B cell (primary cell): ENCODE measurements around the gene DIP2B. TPM values are rescaled to one million over a fixed set of nuclear protein-coding genes. Genes with fewer than 3 reads are reported as not detected.

Experiments
- ATAC-seq: fragments of 200-7000 bp; cut with Tn5 transposase; one replicate; pipeline ENCODE4 v1.10.0; 2021; ENCODE audit warnings: low read depth, mild to moderate bottlenecking, moderate number of reproducible peaks, moderate library complexity
- CTCF ChIA-PET: fragments of 350-600 bp; sonication (Branson Sonifier 250); formaldehyde crosslinking; loops from one replicate; lab custom pipeline; 2021; ENCODE audit warnings: antibody characterized with exemption, inconsistent platforms; lab: Charles Lee
- POLR2A ChIA-PET: fragments of 350-600 bp; sonication (Branson Sonifier 250); formaldehyde crosslinking; loops from one replicate; lab custom pipeline; 2021; ENCODE audit warnings: antibody characterized with exemption; lab: Charles Lee
- DNase-seq: peaks from one replicate; pipeline ENCODE4 v3.0.0; 2013
- H2AFZ ChIP-seq: 2 replicates; pipeline ENCODE4 v1.6.1; 2012; ENCODE audit warnings: mild to moderate bottlenecking, low read depth, low read length; ENCODE audit not compliant: insufficient read depth, poor library complexity, severe bottlenecking
- H3K27ac ChIP-seq, 2 donors: 1 replicate in 1 of 2; 2 replicates in 1 of 2; pipeline ENCODE4 v1.5.1; 2012 to 2013; ENCODE audit warnings: low read length in 2 of 2, mild to moderate bottlenecking in 2 of 2, moderate library complexity in 1 of 2
- H3K27me3 ChIP-seq, 4 experiments: fragments of 200-600 bp in 1 of 4; sonication (generic) in 1 of 4; replicated peaks in 1 of 4; 1 replicate in 2 of 4; 2 replicates in 2 of 4; pipeline versions ENCODE4 v1.6.1 to v1.7.0; 2013 to 2016; ENCODE audit warnings: low read length in 3 of 4, mild to moderate bottlenecking in 2 of 4, mixed read lengths in 1 of 4, moderate library complexity in 1 of 4; ENCODE audit not compliant: insufficient read depth in 4 of 4, control insufficient read depth in 3 of 4; ENCODE audit errors: control extremely low read depth in 1 of 4
- H3K36me3 ChIP-seq, 2 experiments: replicated peaks in 1 of 2; 1 replicate in 1 of 2; 2 replicates in 1 of 2; pipeline versions ENCODE4 v1.6.1 to v1.7.1; 2013; ENCODE audit warnings: low read length in 1 of 2; ENCODE audit not compliant: insufficient read depth in 2 of 2, control insufficient read depth in 1 of 2; ENCODE audit errors: control extremely low read depth in 1 of 2, extremely low read depth in 1 of 2
- H3K4me1 ChIP-seq, 2 donors: fragments of 200-600 bp in 1 of 2; sonication (generic) in 1 of 2; 1 replicate in 1 of 2; 2 replicates in 1 of 2; pipeline versions ENCODE4 v1.5.1 to v1.6.1; 2013 to 2017; ENCODE audit warnings: low read length in 2 of 2; ENCODE audit not compliant: control insufficient read depth in 2 of 2, insufficient read depth in 2 of 2
- H3K4me2 ChIP-seq: replicated peaks from 2 replicates; pipeline ENCODE3; 2012; ENCODE audit warnings: mild to moderate bottlenecking, low read depth, low read length; ENCODE audit not compliant: poor library complexity, severe bottlenecking
- H3K4me3 ChIP-seq, 5 experiments: fragments of 200-600 bp in 1 of 5; sonication (generic) in 1 of 5; 1 replicate in 3 of 5; 2 replicates in 2 of 5; pipeline versions ENCODE4 v1.5.1 to v1.7.0; 2011 to 2016; ENCODE audit warnings: low read length in 4 of 5, mild to moderate bottlenecking in 4 of 5, low read depth in 2 of 5, control low read depth in 1 of 5, moderate library complexity in 1 of 5; ENCODE audit not compliant: insufficient read depth in 1 of 5; ENCODE audit errors: control extremely low read depth in 1 of 5, extremely low read depth in 1 of 5
- H3K79me2 ChIP-seq: fragments of 200-600 bp; sonication (generic); one replicate; pipeline ENCODE4 v1.6.0; 2016; ENCODE audit warnings: low read length; ENCODE audit not compliant: control insufficient read depth, insufficient read depth
- H3K9ac ChIP-seq: fragments of 200-600 bp; sonication (generic); 2 replicates; pipeline ENCODE4 v1.6.1; 2017; ENCODE audit warnings: mild to moderate bottlenecking, low read length, moderate library complexity
- H3K9me3 ChIP-seq, 3 donors: one replicate each; pipeline versions ENCODE4 v1.6.1 to v1.7.1; 2013; ENCODE audit warnings: low read length in 2 of 3; ENCODE audit not compliant: control insufficient read depth in 2 of 3, insufficient read depth in 1 of 3; ENCODE audit errors: control extremely low read depth in 1 of 3
- H4K20me1 ChIP-seq: 2 replicates; pipeline ENCODE4 v1.6.0; 2012; ENCODE audit warnings: mild to moderate bottlenecking, low read length; ENCODE audit not compliant: insufficient read depth, control insufficient read depth, poor library complexity, severe bottlenecking
- H3K27ac Mint-ChIP-seq: one replicate; pipeline ENCODE4 v1.8.0; 2021; ENCODE audit warnings: mixed read lengths
- H3K27me3 Mint-ChIP-seq: one replicate; pipeline ENCODE4 v1.8.0; 2021; ENCODE audit warnings: mixed read lengths
- H3K4me1 Mint-ChIP-seq: one replicate; pipeline ENCODE4 v1.8.0; 2021; ENCODE audit warnings: mixed read lengths
- H3K4me3 Mint-ChIP-seq: one replicate; pipeline ENCODE4 v1.8.0; 2021; ENCODE audit warnings: mixed read lengths
- H3K9me3 Mint-ChIP-seq: one replicate; pipeline ENCODE4 v1.8.0; 2022; ENCODE audit warnings: mixed read lengths; ENCODE audit not compliant: insufficient read depth
- CTCF ChIP-seq: fragments of 200-600 bp; IDR thresholded peaks from one replicate; pipeline ENCODE4 v1.8.0; 2022; ENCODE audit warnings: antibody characterized with exemption, mild to moderate bottlenecking
- EZH2 ChIP-seq: IDR thresholded peaks from 2 replicates; pipeline ENCODE4 v1.6.1; 2012; ENCODE audit warnings: borderline replicate concordance, low read depth, mild to moderate bottlenecking, moderate library complexity, low read length; ENCODE audit not compliant: insufficient read depth, poor library complexity, severe bottlenecking
- WGBS: methylation state at CpG from one replicate; pipeline ENCODE4 v1.1.5; 2013; ENCODE audit warnings: missing lambda C conversion rate; ENCODE audit not compliant: insufficient coverage; 5-methylcytosine and 5-hydroxymethylcytosine counted together
- intact Hi-C: fragments of 100-400 bp; cut with micrococcal nuclease; formaldehyde crosslinking; loops from one replicate; pipeline ENCODE4 v1.10.0; 2022
- polyA plus RNA-seq: library from polyadenylated mRNA; depleted of rRNA; stranded (reverse); fragments of >200 nt; gene quantifications from 2 replicates; pipeline ENCODE4 v1.2.3, GENCODE V29; 2012
- total RNA-seq, 2 donors: library from RNA; stranded (reverse); fragments of 120-200 nt in 1 of 2; gene quantifications; 1 replicate in 1 of 2; 2 replicates in 1 of 2; pipeline versions ENCODE4 v1.2.3 to v1.2.4, GENCODE V29; 2013 to 2022

Gene DIP2B
- total and polyA plus RNA-seq, 2 donors (not counting 1 experiment from before 2014, with no cell fraction given), result 16.4 to 38.8 TPM

- Histone ChIP-seq H2AFZ (no peak overlapping the region), H3K27me3 (no peaks in the 10 kb centered on the region), H3K27ac (no peak overlapping the region), H3K36me3 (peaks cover 21 to 66% of the 10 kb centered on the region in 2 experiments), H3K79me2 (no peaks in the 10 kb centered on the region), H3K4me3 (no peak overlapping the region), H3K9me3 (no peaks in the 10 kb centered on the region), H3K9ac (no peak overlapping the region), H4K20me1 (no peaks in the 10 kb centered on the region), H3K4me1 (no peaks in the 10 kb centered on the region), H3K4me2 (no peak overlapping the region)
- H3K4me3 Mint-ChIP-seq, result no peak overlapping the region
- DNase-seq, result no peak
- no peaks in the 10 kb centered on the region for H3K4me1 Mint-ChIP-seq
- no peak for ATAC-seq
- WGBS, result 95% methylated on average over 2 of the region's 2 CpGs
- H3K9me3 Mint-ChIP-seq, result no peaks in the 10 kb centered on the region
- TF ChIP-seq EZH2, result no peak
- TF ChIP-seq CTCF, result no peak
- no peaks in the 10 kb centered on the region for H3K27me3 Mint-ChIP-seq
- H3K27ac Mint-ChIP-seq, result no peak overlapping the region
- intact Hi-C loops, result no loop called here
- ChIA-PET CTCF (no interaction called here), POLR2A (no interaction called here)
These were observed 182.2 kb downstream of the DIP2B start for GRCh38 chr12:50686976-50687375.

- CTCF ChIA-PET, result no interaction called here
- no peaks in the 10 kb centered on the region for H3K27me3 Mint-ChIP-seq
- ATAC-seq (no peak), DNase-seq (no peak)
- no peaks in the 10 kb centered on the region for H3K27me3 ChIP-seq
- H3K79me2 ChIP-seq, result no peaks in the 10 kb centered on the region
- H3K9me3 Mint-ChIP-seq, result no peaks in the 10 kb centered on the region
- H3K4me3 Mint-ChIP-seq, result no peak overlapping the region
- no peak overlapping the region for H3K4me3 ChIP-seq
- POLR2A ChIA-PET, result no interaction called here
- no peak overlapping the region for H3K9ac ChIP-seq
- no peak overlapping the region for H3K4me2 ChIP-seq
- WGBS, result 100% methylated on average over 1 of the region's 1 CpG
- no peak overlapping the region for H3K27ac Mint-ChIP-seq
- H3K4me1 Mint-ChIP-seq, result no peaks in the 10 kb centered on the region
- no peak for TF ChIP-seq EZH2
- no peaks in the 10 kb centered on the region for H3K9me3 ChIP-seq
- intact Hi-C loops, result no loop called here
- H4K20me1 ChIP-seq, result no peaks in the 10 kb centered on the region
- H3K4me1 ChIP-seq, result no peaks in the 10 kb centered on the region
- H3K36me3 ChIP-seq, result peaks cover 14 to 72% of the 10 kb centered on the region in 2 experiments
- H2AFZ ChIP-seq, result no peak overlapping the region
- H3K27ac ChIP-seq, result no peak overlapping the region
These were observed 184.7 kb downstream of the DIP2B start for GRCh38 chr12:50689437-50689836.
